Esophagus muscularis mucosa (tissue), 3 donors: ENCODE results near the gene KLHL9.

ENCODE experiments used
- POLR2AphosphoS5 ChIP-seq, 2 donors: sonication (generic); formaldehyde crosslinking; IDR thresholded peaks; one replicate each; pipeline ENCODE4 v1.6.1; 2017; ENCODE audit warnings: antibody characterized with exemption in 2 of 2
- TF ChIP-seq, protein P1 (sequence below), 3 experiments: fragments of 200-600 bp in 2 of 3; fragments of 450-650 bp in 1 of 3; sonication (generic) in 2 of 3; IDR thresholded peaks; one replicate each; pipeline ENCODE4 v1.5.1; 2017 to 2019; ENCODE audit warnings: antibody characterized with exemption in 3 of 3, mild to moderate bottlenecking in 2 of 3, moderate library complexity in 1 of 3

DNA sequence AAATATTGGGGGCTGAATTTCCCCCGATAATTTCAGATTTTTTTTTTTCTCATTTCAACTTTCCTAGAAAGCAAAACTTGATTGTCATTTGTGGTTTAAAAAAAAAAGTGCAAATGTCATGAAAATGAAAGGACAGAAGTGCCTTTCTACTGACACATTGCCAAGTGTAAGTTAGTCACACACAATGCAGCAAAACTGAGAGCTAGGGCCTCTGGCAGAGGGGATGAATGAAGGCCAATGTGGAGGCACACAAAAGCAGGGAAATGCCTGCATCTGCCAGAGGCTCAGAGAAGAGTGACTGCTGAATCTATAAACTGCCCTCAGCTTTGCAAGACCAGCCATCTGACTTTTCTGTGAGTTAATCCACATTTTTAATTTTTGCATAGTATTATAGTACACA, 23.3 kb downstream of the KLHL9 start:
- TF ChIP-seq, protein P1, sequence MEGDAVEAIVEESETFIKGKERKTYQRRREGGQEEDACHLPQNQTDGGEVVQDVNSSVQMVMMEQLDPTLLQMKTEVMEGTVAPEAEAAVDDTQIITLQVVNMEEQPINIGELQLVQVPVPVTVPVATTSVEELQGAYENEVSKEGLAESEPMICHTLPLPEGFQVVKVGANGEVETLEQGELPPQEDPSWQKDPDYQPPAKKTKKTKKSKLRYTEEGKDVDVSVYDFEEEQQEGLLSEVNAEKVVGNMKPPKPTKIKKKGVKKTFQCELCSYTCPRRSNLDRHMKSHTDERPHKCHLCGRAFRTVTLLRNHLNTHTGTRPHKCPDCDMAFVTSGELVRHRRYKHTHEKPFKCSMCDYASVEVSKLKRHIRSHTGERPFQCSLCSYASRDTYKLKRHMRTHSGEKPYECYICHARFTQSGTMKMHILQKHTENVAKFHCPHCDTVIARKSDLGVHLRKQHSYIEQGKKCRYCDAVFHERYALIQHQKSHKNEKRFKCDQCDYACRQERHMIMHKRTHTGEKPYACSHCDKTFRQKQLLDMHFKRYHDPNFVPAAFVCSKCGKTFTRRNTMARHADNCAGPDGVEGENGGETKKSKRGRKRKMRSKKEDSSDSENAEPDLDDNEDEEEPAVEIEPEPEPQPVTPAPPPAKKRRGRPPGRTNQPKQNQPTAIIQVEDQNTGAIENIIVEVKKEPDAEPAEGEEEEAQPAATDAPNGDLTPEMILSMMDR (IDR thresholded peaks at IDR 0.05), result no peak
- no peak for TF ChIP-seq POLR2AphosphoS5 (IDR thresholded peaks at IDR 0.05)
